ENCODE results near the gene CDC42BPB. TPM values are rescaled to one million over a fixed set of nuclear protein-coding genes. Genes with fewer than 3 reads are reported as not detected.

Gene CDC42BPB
- total RNA-seq, 1 donor from 2014 or later, result 64.6 TPM

DNA sequence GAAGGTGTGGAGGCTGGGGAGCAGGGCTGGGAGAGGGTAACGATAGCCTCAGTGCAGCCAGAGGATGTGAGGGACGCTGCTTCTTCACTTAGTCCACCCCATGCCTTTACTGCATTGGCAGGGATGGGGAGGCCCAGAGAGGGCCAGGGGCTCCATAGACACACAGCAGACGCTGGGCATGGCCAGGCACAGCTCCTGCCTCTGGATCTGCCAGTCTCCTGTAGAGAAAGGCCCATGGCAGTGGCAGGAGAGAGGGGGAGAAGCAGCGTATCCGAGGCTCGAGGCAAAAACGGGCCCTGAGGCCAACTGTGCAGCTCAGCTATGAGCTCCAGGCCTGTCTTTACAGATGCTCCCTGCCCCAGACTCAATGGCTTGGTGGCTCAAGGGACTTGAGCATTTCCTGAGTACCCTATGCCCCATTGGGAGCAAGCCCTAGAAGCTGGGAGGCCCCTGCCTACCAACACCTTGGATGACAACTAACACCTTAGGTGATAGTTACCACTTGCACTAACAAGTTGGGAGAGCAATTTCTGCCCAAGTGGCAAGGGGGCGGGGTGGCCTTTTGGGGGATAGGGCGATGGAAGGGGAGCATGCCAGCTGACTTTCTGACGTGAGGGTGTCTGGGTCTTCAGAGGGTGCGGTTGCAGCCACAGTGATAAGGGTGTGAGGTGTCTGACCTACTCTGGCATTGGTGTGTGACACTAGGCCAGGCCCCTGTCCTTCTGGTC, 21.7 kb upstream of the CDC42BPB start:
- intact Hi-C loops (cut with DNase I), result no loop called here
- ATAC-seq (ENCODE audit: poor library complexity) (no peak), DNase-seq (peak; percentile 10)

DNA sequence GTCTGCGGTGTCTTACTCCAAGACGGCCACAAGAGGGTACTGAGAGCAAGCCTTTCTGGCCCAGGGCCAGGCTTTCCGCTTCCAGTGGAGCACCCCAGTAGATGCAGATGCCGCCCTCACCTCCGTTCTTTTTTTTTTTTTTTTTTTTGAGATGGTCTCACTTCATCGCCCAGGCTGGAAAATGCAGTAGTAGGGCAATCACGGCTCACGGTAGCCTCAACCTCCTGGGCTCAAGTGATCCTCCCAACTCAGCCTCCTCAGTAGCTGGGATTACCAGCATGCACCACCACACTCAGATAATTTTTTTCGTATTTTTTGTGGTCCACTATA, 21.0 kb upstream of the CDC42BPB start:
- DNase-seq (peak; percentile 87), ATAC-seq (ENCODE audit: poor library complexity) (peak; percentile 33)
- intact Hi-C loops (cut with DNase I), result no loop called here

DNA sequence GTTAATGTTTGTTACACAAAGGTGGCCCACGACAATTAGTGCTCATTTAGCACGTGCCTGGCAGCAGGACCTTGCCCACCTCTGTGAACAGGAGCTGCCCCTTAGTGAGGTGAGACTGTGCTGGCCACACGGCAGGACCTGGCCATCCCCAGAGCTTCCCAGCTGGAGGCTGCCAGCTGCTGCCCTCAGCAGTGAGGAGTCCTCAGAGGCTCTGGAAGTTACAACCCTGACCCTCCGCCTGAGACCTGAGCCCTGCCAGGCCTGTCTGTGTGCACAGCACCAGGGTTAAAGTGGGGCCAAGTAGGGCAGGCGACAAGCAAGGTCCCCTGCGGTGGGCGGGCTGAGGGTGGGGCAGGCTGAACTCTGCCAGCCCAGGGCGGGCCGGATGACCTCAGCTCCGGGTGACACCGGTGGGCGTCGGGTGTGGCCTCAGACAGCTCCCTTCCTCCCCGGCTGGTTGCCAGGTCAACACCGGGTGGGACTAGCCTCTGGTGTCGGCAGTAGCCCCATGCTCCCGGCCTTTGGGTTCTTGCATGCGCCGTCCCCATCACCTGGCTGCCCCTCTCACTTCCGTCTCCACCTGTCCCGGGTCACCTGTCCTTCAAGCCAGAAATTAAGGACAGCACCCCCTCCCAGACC, 17.5 kb upstream of the CDC42BPB start:
- intact Hi-C loops (cut with DNase I), result no loop called here
- DNase-seq, result peak; percentile 90
- peak; percentile 54 for ATAC-seq (ENCODE audit: poor library complexity)

DNA sequence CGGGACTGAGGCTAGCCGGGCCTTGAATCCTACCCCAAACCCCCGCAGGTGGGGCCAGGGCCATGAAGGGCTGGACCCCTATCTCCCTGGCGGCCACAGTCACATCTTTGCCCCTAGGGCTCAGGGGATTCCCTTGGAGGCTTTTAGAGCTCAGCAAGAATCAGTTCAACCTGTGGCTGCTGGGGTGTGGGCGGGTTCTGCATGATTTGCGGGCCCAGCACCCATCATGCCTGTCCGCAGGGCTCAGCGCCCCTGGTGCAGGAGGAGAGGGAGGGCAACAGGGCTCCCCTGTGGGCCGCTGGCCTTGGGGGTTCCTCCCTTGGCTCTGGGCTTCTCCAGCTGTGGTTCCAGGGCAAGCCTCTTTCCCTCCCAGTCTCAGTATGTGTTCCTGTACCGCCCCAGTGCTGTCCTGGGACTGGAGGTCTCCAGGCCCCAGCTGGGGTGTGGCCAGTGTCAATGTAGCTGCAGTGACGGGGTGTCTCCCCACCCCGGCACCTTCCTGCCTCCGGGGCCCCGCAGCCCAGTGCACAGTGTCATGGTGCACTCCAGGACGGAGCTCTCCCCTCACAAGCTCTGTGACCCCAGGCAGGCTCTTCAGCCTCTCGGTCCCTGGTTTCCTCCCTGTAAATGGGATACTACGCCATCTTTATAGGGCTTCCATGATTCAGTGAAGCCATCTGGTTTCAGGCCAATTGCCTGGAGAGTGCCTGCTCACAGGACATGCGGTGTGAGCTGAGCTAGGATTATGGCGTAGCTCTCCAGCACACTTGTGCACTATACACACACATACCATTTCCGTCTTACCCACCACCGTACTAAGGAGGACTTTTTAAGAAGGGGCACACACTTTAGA, 16.8 kb upstream of the CDC42BPB start:
- DNase-seq (no peak), ATAC-seq (ENCODE audit: poor library complexity) (peak; percentile 3)
- intact Hi-C loops (cut with DNase I), result no loop called here

DNA sequence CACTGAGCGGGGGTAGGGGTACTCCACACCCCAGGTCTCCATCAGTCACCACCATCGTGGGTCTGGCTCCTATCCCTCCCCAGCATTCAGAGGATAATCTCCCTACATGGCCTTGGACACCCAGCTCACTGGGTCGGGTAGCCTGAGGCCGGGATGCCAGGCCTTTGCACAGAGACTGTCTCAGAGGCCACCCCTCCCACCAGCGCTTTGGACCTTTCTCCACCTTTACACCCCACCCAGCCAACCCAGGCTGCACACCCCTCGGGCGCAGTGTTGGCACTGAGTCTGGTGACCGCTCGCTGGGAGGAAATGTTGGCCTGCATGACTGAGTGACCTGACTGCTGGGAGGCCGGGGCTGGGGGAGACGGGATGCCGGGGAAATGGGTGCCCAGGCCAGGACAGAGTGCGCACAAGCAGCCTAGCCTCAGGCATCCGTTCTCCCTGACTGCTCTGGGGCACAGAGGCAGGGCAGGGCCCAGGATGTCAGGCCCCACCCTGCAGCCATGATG, 16.1 kb upstream of the CDC42BPB start:
- DNase-seq, result no peak
- ATAC-seq (ENCODE audit: poor library complexity), result no peak
- intact Hi-C loops (cut with DNase I), result no loop called here

DNA sequence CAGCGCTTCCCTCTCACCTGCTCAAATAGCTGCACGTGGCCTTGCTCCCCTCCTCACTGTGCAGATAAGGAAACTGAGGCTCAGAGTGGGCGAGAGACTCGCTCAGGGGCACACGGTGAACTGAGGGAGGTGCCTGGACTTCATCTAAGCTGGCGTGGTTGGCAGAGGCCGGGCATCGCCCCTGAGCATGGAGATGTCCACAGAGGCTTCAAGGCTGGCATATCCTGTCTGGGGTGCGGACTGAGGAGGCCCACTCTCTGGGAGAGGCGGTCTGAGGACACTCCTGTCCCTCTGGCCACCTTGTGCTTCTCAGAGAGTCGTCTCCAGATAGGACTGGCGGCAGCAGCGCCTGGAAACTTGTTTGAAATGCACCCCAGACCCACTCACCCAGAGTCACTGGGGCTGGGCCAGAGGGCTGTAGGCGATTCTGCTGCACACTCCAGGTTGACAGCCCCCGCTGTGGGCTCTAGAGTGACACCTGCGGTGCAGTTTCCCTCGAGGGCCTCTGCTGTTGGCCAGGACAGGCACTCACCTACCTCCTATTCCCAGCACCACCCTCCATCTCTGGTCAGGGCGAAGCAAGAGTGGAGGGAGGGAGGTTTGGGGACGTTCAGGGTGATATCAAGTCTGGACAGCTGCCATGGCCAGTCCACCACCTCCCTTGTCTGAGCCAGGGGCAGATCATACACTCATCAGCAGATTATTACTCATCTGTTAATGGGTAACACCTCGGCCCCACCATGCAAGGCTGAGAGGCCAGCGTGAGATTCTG, 15.4 kb upstream of the CDC42BPB start:
- ATAC-seq (ENCODE audit: poor library complexity), result no peak
- intact Hi-C loops (cut with DNase I), result no loop called here
- no peak for DNase-seq

DNA sequence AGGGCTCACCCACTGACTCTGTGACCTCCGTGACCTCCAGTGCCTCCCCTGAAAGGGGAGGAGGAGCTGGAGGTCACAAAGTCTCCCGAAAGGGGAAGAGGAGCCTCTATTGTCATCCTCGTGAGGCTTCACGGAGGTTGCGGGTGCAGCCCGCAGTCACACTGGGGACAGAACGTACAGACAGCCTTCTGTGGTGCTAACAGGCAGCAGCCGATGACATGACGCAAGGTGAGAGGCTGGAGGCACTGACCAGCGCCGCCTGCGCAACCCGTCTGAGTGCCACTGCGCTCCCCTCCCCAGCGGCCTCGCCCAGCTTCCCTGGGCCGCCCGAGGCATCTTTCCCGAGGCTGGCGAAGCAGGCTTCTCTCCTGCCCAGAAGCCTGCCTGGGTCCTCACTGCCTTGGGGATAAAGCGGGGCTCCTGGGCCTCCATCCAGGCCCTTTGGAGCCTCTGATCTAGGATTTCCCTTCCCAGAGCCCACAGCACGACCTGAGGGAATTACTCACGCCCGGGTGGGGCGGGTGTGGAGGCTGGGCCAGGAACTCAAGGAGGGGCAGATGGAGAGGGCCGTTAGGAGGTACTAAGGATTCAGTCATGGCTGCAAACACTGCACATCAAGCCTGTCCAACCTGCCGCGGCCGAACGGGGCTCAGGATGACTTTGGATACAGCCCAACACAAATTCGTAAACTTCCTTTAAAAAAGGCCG, 14.3 kb upstream of the CDC42BPB start:
- intact Hi-C loops (cut with DNase I), result no loop called here
- DNase-seq, result no peak
- no peak for ATAC-seq (ENCODE audit: poor library complexity)

DNA sequence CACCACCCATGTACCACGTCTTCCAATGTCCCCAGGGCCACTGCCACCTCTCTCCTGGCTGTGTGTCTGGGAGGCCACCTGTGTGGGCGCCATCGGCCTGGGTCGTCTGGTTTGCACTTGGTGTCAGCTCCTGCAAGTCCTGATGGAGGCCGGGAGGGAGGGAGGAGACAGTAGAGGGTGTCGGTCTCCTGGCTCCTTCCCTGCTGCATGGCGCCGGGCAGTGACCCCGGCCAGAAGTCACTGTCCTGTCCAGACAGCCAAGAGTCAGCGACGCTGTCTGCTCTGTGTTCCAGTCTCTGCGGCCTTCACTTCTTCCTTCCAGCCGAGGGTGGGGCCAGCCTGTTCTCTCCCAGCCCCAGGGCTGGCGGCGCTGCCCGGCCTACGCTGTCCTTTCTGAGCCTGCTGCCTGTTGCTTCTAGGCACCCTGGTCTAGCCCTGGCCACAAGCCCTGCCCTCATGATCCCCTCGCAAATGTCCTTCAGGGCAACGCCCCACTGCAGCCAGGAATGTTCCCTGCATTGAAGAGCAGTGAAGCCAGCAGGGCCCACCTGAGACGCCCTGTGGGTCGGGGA, 13.7 kb upstream of the CDC42BPB start:
- DNase-seq (no peak), ATAC-seq (ENCODE audit: poor library complexity) (no peak)
- intact Hi-C loops (cut with DNase I), result no loop called here

DNA sequence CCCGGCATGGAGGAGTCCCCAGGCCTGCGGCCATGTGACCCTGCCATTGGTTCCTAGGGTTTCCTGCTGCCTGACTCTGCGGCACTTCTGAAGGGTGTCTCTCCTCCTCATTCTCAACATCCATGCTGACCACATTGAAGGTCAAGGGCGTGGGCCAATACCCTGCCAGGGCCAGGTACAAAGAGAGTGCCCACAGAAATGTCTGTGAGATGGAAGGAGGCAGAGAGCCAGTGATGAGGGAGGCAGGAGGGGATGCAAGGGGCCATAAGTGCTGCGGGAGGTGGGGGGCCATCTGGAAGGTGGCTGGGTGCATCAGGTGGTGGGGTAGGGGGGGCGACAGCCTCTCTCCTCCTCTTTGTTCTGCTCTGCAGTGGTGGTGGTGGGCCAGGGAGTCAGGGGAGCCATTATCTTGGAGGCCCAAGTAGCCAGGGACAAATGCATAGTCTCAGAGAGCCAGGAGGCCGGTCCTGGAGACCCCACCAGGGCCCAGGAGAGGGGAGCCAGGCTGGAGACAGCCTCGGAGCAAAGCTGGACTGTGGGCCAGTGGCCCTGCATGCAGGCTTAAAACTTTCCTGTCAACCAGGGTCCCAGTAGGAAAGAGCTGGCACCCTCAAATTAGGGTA, 13.0 kb upstream of the CDC42BPB start:
- no peak for ATAC-seq (ENCODE audit: poor library complexity)
- intact Hi-C loops (cut with DNase I), result no loop called here
- DNase-seq, result no peak

DNA sequence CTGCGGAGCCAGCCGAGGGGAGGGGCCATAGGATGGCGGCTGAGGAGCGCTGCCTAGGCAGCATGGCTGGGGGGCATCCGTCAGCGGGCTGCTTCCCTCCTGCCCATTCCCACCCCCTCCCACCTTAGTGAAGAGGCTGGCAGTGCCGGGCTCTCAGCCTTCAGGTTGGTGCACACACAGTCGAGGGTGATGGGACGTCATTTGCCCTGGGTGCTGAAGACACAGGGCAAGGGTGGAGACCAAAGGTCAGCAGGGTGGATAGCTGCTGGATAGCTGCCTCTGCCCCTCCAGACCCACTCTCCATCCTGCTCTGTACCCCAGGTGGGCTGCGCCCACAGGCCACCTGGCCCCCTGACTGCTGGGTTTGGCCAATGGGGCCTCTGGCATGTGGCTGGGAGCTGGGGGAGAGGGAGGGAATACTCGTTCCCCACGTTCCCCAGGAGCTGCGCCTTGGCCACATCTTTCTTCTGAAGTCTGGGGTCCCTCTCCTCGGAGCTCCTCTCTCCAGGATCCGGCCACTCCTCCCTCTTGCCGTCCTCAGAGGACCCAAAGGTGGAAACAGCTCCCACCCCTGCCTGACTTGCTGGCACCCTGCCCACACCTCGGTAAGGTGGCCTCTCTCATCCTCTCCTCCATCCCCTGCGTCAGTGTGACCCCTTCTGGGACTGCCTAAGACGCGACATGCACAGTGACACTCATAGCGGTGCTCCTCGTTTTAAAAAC, 11.2 kb upstream of the CDC42BPB start:
- ATAC-seq (ENCODE audit: poor library complexity), result no peak
- intact Hi-C loops (cut with DNase I), result no loop called here
- DNase-seq, result no peak

DNA sequence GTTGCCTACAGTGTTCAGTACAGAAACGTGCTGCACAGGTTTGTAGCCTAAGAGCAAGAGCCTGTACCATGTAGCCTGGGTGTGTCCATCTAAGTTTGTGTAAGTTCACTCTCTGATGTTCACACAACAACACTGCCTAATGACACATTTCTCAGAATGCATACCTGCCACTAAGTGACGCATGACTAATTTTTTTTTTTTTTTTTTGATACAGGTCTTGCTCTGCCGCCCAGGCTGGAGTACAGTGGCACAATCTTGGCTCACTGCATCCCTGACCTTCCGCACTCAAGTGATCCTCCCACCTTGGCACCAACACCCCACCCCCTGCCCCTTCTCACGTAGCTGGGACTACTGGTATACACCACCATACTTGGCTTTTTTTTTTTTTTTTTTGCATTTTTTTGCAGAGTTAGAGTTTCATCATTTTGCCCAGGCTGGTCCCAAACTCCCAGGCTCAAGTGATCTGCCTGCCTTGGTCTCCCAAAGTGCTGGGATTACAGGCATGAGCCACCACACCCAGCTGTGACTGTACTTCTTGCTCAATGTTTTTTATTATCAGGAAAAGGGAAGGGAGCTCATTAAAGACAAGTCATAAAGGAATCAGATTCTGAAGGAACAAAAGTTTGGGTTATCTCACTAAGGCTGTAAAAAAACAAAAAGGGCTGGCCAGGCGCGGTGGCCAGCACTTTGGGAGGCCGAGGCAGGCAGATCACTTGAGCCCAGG, 10.0 kb upstream of the CDC42BPB start:
- DNase-seq (no peak), ATAC-seq (ENCODE audit: poor library complexity) (peak; percentile 67)
- intact Hi-C loops (cut with DNase I), result no loop called here

DNA sequence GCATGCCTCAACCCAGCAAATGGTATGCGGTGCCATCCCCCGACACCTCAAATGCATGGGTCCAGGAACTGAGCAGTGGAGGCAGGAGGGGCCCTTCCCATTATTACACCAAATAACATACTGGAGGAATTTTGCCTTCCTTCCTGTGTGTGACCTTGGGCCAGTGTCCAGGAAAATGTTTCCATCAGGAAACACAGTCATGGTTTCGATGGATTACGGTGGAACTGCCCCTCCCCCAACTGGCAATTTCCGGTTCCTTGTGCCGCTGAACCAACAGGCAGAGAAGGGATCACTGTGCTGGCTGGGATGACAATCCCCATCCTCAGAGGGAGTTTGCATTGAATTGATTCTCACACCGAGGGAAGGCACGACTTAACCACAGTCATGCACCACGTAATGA, 9.1 kb upstream of the CDC42BPB start:
- ATAC-seq (ENCODE audit: poor library complexity) (no peak), DNase-seq (no peak)
- intact Hi-C loops (cut with DNase I), result no loop called here

DNA sequence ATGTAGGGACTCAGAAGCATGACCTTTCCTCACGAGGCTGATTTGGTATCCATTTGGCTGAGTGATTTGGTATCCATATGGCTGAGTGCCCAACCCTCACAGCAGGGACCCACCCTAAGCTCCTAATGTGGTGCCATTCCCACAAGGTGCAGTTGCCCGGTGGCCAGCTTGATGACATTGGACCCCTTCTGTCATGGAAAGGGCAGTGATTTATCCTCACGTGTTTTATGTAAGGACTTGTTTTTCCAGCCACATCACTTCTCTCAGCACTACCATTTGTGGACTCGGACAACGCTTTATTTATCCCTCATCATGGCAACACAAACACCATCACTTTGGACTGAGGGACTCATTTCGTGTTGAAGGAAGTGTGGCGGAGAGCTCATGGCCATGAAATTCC, 8.5 kb upstream of the CDC42BPB start:
- ATAC-seq (ENCODE audit: poor library complexity), result no peak
- no peak for DNase-seq
- intact Hi-C loops (cut with DNase I), result no loop called here

DNA sequence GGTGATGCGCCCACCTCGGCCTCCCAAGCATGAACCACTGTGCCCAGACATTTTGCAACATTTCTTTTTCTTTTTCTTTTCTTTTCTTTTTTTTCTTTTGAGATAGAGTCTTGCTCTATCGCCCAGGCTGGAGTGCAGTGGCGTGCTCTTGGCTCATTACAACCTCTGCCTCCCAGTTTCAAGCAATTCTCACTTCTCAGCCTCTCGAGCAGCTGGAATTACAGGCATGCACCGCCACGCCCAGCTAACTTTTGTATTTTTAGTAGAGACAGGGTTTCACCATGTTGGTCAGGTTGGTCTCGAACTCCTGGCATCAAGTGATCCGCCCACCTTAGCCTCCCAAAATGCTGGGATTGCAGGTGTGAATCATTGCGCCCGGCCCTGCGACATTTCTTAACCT, 7.6 kb upstream of the CDC42BPB start:
- DNase-seq, result no peak
- ATAC-seq (ENCODE audit: poor library complexity), result no peak
- intact Hi-C loops (cut with DNase I), result no loop called here

DNA sequence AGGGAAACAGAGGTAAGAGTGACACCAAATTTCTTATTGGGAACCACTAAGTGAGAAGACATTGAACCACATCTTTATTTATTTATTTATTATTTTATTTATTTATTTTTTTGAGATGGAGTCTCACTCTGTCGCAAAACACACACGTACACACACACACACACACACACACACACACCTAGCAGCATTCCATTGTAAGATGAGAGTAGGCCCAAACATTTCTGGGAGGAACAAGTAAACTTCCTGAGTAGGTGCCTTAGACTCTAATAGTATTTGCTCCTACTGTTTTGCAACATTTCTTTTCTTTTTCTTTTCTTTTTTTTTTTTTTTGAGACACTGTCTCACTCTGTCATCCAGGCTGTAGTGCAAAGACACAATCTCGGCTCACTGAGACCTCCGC, 7.1 kb upstream of the CDC42BPB start:
- no peak for DNase-seq
- intact Hi-C loops (cut with DNase I), result no loop called here
- ATAC-seq (ENCODE audit: poor library complexity), result no peak

DNA sequence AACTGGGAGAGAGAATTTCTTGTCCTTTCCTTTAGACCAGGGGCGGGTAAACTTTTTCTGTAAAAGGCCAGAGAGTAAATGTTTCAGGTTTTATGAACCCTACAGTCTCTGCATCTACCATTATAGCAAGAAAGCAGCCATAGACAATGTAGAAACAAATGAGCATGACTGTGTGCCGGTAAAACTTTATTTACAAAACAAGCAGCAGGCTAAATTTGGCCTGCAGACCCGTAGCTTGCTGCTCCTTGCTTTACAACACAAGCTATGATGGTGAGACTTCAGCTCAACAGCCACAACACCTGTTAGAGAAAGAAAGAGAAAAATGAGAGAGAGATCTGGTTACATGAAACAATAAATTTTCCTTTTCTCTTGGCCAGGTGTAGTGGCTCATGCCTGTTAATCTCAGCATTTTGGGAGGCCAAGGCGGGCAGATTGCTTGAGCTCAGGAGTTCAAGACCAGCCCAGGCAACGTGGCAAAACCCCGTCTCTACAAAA, 4.2 kb upstream of the CDC42BPB start:
- no peak for ATAC-seq (ENCODE audit: poor library complexity)
- intact Hi-C loops (cut with DNase I), result no loop called here

More for the DNA sequence above, 4.2 kb upstream of the CDC42BPB start:
- DNase-seq, result no peak

Measured in Right ventricle myocardium superior (tissue), 1 donor.